HG02973 (cell line): Measurements from ENCODE around the gene TUBB1.

Experiments used
- ATAC-seq: cut with Tn5 transposase; IDR thresholded peaks from one replicate; pipeline ENCODE4 v1.9.1; 2021; ENCODE audit warnings: moderate library complexity; ENCODE audit not compliant: unreplicated experiment

The TUBB1 gene

DNA sequence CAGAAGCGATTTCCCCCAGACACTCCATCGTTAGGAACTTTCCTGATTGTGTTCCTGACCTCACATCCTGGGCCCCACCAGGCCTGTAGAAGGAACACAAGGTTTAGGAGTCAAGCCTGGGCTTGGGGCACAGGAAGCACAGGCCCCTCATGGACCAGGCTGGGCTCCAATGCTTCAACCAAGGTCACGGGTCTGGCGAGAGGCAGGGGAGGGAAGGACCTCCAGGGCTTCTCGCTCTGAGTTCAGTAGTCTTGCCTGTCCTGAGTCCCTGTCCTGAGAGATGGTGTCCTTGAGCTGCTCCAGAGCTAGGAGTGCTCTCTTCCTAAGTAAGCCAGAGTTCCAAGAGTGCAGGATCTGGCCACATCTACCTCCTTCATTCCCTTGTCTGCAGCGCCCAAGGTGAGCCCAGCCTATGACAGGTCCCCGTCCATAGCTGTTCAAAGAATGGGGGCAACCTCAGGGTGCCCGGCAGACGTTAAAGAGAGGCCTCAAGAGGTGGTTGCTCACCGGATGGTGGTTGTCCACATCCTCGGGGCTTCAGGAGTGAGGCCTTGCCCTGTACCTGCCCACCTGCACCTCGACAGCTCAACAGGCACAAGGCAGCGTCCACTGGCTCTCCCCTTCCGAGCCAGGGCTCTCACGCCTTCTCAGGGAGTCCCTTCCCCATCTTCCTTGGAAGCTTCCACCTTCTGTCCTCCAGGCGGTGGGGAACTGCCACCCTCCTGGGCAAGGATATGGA, 1.6 kb upstream of the TUBB1 start:
- ATAC-seq = no peak

DNA sequence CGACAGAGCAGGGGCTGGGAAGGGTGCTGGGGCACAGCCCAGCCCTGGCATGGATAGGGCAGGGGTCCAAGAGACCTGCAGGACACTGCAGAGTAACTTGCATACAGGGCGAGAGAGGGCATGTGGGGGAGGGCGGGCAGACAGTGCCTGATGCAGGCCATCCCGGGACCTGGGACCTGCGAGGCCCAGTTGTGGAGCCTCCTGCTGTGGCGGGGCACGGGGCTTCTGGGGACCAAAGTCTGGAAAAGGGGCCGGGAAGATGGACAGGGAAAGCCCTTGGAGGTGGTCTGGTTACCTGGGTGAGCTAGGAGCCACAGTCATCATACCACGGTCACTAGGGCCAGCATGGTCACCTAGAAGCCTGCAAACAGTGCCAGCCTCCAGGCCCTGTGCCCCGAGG, 412 bp upstream of the TUBB1 start:
- no peak for ATAC-seq

DNA sequence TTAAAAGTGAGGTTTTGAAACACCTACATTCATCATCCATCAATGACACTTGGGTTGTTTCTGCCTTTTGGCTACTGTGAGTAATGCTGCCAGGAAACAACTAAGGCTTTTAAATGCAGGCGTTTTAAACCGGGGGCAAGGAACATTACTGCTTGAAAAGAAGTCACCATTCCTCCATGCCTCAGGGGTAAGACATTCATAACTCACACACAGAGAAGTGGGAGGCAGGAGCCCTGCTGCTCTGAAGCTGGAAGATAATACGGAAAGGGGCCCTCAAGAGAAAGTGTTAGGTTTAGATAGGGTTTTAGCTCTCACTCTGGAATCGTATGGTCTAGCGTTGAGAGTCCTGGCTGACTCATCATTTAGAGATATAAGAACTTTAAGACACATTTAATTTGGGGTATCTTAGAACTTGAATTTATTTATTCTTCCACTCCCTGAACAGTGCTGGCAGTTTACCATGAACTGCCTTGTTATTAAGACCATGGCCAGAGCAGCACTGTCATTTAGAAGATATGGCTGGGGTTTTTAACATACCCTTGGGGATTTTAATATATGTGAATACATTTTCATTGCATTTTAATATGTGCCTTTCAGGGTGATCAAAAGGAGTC, 1.8 kb downstream of the TUBB1 start:
- no peak for ATAC-seq

DNA sequence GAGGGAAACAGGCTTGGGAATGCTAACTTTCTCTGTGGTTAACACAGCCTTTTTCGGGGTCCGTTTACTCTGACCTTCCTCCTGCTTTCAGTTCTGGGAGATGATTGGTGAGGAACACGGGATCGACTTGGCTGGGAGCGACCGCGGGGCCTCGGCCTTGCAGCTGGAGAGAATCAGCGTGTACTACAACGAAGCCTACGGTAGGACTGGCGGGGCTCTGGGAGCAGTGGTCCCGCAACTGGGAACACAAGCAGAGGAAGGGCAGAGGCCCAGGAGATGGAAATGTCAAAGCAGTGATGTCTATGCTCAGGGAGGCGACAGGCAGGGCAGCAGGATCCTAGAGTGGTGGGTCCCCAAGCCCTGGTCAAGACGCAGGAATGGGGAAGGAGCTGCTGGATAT, 3.5 kb downstream of the TUBB1 start:
- ATAC-seq = no peak

DNA sequence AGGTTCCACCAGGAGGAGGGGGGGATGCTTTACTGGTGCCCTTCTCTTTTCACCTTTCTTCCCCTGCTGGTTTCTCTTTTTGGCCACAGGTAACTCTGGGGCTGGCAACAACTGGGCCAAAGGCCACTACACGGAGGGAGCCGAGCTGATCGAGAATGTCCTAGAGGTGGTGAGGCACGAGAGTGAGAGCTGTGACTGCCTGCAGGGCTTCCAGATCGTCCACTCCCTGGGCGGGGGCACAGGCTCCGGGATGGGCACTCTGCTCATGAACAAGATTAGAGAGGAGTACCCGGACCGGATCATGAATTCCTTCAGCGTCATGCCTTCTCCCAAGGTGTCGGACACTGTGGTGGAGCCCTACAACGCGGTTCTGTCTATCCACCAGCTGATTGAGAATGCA, 4.4 kb downstream of the TUBB1 start:
- no peak for ATAC-seq

DNA sequence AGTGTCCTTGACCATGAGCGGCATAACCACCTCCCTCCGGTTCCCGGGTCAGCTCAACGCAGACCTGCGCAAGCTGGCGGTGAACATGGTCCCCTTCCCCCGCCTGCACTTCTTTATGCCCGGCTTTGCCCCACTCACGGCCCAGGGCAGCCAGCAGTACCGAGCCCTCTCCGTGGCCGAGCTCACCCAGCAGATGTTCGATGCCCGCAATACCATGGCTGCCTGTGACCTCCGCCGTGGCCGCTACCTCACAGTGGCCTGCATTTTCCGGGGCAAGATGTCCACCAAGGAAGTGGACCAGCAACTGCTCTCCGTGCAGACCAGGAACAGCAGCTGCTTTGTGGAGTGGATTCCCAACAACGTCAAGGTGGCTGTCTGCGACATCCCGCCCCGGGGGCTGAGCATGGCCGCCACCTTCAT, 4.9 kb downstream of the TUBB1 start:
- ATAC-seq = no peak

DNA sequence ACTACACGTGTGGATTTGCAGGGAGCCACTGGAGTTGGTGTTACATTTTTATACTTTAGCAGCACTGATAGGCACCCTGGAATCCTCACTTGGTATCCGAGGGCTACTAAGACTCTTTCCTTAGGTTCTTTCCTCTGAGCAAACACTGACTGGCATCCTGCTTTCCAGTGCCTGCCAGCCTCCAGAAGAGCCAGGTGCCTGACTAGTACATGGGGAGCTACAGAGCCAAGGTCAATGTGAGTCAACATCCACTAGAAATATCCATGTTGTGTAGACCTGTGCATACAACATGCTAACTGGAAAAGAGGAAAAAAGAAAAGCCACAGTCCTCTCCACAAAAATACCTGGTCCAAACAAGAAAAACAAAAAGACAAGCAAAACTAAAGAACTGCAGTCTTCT, 5.9 kb downstream of the TUBB1 start:
- no peak for ATAC-seq

DNA sequence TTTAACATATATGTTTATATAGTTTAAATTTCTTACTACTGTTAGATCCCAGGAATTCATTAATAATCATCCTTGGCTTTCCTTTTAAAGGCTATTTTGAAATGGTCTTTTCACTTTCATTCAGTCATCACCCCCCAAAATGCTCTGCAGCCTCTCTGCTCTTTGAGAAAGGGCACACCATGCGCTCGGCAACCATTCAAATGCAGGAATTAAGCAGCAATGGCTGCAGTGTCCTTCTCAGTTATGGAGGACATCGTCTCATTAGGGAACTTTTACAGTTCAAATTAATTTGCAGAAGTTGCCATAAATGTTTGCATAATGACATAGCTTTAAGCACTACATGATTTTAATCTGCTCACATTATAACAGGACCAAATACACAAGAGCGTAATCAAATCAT, 6.3 kb downstream of the TUBB1 start:
- ATAC-seq = no peak

DNA sequence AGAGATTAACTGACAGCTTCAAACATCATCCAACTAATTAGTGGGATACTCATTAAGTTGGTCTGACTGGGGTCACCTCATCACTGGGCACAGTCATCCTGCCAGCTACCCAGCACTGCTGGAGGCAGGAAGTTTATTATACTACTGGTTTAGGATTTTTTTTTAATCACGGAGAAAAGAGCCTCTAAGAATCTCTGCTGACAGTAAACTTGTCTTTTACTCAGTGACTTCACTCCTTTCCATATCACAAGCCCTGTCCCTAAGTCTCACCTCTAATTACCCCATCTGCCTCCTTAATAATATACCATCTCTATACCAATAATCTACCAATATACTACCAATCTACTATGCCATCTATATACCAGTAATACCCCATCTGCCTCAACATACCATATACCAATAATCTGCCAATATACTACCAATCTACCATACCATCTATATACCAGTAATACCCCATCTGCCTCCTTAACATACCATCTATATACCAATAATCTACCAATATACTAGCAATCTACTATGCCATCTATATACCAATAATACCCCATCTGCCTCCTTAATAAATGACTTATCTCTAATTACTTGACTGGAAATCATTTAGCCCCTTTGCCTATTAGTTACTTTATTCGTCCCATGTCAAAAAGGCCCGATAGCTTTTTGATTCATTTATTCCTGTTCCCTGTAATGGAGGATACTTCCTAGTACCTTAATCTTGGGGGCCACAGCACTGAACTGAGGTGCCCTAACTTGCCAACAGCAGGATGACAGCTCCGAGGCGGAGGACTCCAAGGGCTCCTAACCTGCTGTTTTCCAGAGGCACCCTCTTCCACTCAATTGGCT, 7.9 kb downstream of the TUBB1 start:
- ATAC-seq = no peak

DNA sequence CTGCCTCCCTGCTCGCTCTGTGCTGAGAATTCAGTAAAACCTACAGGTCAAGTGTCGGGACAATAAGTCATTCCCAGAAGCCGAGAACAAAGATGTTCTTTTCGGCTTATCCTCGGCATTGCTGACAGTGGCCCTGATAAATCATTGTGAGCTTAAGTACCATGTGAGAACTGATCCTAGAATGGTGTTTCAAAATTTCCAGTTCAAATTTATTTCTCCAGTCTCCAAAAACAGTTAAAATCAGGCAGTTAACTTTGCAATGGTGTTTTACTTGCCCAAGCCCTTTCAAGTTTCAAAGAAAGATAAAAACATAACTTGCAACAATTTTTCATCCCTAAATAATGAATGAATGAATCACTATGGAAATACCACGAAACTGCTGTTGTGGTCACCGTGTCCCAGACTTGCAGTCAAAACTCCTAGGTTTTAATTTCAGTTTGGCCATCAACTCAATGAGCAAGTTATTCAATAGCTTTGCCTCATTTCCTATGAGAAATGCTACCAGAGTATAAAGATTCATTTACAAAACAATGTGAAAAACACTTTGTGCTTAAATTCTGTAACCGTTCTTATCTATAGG, 8.6 kb downstream of the TUBB1 start:
- no peak for ATAC-seq

DNA sequence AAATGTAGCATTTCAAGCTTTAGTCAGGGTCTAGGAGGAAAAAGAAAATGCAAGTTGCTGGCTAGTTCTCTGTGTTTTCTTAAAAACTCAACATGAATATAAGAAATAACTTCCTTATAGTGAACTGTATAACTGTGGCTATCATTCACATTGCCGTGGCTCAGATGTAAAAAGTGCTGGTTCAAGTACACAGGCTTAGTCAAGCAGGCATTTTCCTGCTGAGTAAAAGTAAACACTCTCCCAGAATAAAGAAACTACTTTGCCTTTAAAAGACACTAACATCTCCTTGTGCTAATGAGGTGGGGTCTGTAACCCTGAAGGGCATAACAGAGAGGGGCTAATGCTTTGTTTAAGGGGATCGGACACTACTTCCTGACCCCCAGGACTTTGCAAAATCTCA, 9.6 kb downstream of the TUBB1 start:
- ATAC-seq = no peak

DNA sequence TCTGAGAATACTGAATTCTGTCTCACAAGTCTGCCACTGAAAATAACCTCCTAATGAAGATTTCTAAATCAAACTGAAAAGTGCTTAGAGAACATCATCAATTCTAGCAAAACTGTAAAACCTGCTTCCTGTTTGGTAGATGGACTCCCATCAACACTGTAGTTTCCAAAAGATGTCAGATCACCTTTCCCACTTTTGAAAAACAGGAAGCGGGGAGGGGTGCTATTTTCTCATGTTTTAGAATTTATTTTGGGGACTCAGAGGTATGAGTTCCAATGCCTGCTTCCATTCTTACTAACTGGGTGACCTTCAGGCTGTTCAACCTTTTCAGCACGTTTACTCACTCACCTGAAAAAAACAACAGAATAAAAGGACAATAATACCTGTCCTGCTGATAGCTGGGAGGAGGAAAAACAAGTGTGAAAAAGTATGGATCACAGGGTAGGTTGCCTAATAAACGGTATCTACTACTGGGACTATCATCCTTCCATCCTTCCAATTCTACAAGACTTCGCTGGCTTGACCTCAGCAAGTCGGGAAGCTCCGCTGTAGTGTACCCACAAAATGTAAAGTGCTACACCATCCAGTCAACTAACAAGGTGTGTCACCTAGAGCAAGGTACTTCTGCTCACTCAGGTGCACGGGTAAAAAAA, 11.8 kb downstream of the TUBB1 start:
- no peak for ATAC-seq

DNA sequence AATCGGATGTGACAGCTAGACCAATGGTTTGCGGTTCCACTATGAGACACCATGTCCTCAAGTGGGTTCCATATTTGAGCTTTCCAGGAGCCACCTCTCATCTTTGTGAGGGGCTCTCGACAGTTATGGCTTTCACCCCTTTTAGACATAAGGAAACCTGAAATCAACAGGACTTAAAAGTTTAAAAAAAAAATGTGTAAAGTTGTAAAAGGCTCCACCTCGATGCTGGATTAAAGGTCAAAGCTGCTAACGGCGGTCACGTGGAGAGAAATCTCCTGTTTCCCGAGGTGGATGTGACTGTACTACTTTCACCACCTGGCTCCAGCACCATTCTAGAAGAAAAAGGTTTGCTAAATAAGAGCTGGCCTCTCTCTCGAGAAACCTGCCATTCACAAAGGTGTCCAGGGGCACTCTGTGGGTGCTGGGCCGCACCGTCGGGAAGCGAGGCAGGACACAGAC, 12.4 kb downstream of the TUBB1 start:
- no peak for ATAC-seq

DNA sequence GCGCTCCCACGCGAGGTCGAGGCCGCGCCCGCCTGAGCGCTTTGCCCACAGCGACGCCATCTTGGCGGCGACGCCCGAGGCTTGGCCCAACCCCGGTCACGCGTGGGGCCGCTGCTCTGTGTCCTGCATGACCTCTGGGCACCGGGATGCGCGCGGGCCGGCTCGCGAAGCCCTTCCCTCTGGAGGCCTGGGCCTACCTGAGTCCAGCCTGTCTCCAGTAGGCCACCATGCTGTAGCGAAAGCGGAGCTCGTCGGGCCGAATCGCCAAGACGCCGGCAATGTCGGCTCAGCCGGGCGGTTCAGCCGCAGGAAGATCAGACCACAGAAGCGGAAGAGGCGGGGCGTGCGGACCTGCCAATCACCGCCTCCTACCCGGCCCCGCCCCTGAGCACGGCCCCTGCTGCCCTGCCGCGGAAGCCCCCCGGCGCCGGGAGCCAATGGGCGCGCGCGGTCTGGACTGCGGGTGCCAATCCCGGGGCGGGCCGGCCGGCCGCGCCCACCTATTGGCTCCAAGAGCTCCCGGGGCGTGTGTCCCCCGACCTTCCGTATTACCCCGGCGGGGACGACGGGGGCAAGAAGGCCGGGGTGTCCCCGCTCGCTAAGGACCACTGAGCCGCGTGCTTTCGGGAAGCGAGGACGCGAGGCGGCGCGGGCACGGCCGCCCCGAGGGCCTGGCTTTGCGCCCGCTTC, 12.9 kb downstream of the TUBB1 start, which contains the start of gene ATP5F1E:
Gene ATP5F1E, minus strand, starts transcription at position 313 of the 690 bp plus-strand sequence. Its CDS starts 84 bp downstream, at position 229.
- peak; percentile 89 for ATAC-seq

DNA sequence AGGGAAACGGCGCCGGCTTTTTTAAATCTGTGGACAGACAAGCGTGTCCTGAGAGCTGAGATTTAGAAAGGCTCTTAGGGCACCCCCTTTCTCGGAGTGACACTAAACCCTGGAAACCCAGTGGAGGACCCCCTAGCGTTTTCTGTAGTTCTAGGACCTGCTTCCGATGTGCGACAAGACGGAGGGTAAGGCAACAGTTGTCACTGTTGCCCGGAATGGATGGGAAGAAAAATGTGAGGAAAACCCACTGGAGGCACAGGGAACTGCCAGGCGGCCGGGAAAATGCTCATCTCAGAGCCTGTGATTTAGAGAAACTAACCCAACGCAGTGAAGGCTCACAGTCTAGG, 13.5 kb downstream of the TUBB1 start:
- ATAC-seq = no peak

DNA sequence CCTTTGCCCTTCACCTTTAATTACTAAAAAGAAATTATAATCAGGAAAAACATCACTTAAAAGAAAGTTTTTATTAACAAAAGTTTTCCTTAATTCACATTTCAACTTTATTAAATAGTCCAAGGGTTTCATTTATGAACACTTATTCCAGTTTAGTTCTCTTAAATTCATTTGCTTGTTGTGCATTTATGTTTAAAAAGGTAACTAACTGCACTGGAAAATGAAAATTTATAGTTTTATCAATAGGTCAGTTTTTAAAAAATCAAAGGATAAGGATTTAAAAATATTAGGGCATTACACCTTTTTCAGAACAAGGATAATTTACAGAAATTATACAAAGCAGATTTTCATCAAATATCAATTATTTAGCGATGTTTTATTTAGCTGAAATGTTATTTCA, 13.9 kb downstream of the TUBB1 start:
- no peak for ATAC-seq

DNA sequence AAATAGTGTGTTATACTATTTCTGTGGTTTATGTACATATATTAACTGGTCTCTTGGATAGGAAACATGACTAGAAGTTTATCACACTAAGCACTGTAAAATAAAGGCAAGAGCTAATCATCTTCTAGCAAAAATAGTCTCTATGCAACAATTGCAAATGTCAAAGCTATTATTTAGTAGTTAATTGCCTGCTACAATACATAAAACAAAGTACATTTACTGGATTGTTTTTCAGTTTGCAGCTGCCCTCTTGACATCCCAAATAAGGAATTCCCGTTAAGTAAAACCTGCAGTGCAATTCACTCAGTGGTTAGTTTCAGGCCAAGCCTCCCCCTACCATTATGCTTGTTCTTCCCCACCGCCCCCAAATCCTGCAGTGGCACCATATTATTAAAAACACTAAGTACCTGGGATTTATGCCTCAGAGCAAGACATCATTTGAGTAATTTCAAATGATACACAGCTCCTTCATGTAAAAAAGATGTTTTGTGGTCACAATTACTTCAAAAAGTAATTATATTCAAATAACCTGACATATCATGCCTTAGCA, 14.5 kb downstream of the TUBB1 start:
- ATAC-seq = no peak

DNA sequence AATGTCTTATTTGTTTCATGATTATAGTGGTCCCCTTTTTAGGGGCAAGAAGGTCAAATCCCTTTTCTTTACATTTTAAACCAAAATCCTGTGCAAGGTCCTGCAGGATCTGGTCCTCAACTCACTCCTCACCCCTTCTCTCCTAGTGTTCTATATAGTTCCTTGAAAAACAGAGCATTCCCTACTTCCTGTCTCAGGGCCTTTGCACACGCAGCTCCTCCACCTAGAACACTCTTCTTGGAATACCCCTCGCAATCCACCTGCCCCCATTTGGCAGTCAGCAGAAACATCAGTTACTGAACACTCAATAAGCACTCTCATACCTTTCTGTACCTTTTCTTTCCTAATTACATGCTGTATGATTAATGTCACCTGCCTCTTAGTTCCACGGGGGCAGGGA, 16.2 kb downstream of the TUBB1 start:
- ATAC-seq = no peak

DNA sequence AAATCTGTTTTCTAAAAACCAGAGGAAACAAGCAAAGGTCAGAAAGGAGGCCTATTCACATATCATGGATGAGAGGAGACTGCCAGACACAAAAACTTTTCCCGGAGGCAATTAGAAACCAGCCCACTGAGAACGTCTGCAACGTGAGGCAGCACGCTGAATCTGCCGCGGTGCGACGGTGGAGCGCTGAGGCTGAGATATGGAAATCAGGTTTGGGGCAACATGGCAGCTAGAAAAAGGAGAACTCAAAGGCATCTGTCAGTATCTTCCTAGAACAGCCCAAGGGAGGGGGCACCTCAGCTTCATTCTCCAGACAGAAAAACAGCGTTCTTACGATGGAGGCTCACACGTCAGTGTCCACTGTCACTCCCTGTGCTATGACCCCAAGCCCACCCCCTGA, 18.2 kb downstream of the TUBB1 start:
- ATAC-seq = no peak

DNA sequence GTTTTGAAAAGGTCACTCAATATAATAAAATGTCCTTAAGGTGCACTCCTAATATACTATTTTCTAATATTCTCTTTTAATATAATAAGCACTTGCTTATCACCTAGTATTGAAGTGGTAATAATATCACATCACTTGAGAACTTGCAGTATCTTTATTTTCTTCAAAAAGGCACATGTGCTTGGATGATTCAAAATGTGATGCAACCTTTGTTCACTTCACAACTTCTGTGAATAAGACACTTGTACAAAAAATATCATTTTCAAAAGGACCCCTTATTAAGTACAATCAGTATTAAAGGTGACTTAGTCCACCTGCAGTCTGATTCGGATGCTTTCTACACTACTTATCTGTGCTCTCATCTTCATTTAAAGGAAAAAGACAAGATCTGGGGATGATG, 20.0 kb downstream of the TUBB1 start:
- no peak for ATAC-seq
